Lower lobe of right lung (tissue), 2 donors: Measurements from ENCODE around the gene DYRK1A. TPM values are rescaled to one million over a fixed set of nuclear protein-coding genes. Genes with fewer than 3 reads are reported as not detected.

Experiments used
- ATAC-seq, 2 donors: fragments of 200-7000 bp; cut with Tn5 transposase; one replicate each; pipeline ENCODE4 v1.9.1; 2020 to 2022; ENCODE audit warnings: mild to moderate bottlenecking in 2 of 2, moderate library complexity in 2 of 2
- DNase-seq: peaks from one replicate; pipeline ENCODE4 v3.0.0-alpha.2; 2020
- H3K27ac ChIP-seq: fragments of 200-600 bp; one replicate; pipeline ENCODE4 v1.8.0; 2022
- H3K27me3 ChIP-seq: fragments of 200-600 bp; one replicate; pipeline ENCODE4 v1.8.0; 2022; ENCODE audit warnings: low read depth
- H3K36me3 ChIP-seq: fragments of 200-600 bp; one replicate; pipeline ENCODE4 v1.8.0; 2022; ENCODE audit warnings: mild to moderate bottlenecking
- H3K4me1 ChIP-seq: fragments of 200-600 bp; one replicate; pipeline ENCODE4 v1.8.0; 2022
- H3K4me3 ChIP-seq: fragments of 200-600 bp; one replicate; pipeline ENCODE4 v1.8.0; 2022; ENCODE audit warnings: mild to moderate bottlenecking
- H3K9me3 ChIP-seq: fragments of 200-600 bp; one replicate; pipeline ENCODE4 v1.8.0; 2022
- intact Hi-C: fragments of 100-400 bp; cut with DNase I; formaldehyde crosslinking; loops from one replicate; pipeline ENCODE4 v1.11.0; 2022
- total RNA-seq: library from RNA; stranded (reverse); fragmentation: NEBNext Ultra II Directional; extraction: Animal tissue kit (Norgen Biotek cat#: 25700); gene quantifications from one replicate; pipeline ENCODE4 v1.2.1, GENCODE V29; 2021
- TF ChIP-seq, protein P1 (sequence below): fragments of 200-600 bp; IDR thresholded peaks from one replicate; pipeline ENCODE4 v1.8.0; 2022; ENCODE audit warnings: antibody characterized with exemption, mild to moderate bottlenecking
- donor health status: DM: no; HTN: yes; CAD: no; lungs with severe emphysema.

The DYRK1A gene
- total RNA-seq, 1 donor from 2014 or later, result 67.7 TPM

DNA sequence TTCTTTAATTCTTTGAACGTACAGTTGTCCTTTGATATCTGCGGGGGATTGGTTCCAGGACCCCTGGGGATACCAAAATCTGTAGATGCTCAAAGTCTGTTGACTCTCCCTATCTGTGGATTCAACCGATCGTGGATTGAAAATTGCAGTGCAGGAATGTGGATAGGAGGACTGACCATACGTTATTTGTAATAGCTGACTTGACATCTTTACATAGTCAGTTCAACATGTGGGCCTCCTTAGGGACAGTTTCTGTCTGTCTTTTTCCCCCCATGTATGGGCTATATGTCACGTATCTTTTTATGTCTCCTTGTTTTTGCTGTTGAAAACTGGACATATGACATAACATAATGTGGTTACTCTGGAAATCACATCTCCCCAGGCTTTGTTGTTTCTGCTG, 204.9 kb downstream of the DYRK1A start:
- TF ChIP-seq, protein P1, sequence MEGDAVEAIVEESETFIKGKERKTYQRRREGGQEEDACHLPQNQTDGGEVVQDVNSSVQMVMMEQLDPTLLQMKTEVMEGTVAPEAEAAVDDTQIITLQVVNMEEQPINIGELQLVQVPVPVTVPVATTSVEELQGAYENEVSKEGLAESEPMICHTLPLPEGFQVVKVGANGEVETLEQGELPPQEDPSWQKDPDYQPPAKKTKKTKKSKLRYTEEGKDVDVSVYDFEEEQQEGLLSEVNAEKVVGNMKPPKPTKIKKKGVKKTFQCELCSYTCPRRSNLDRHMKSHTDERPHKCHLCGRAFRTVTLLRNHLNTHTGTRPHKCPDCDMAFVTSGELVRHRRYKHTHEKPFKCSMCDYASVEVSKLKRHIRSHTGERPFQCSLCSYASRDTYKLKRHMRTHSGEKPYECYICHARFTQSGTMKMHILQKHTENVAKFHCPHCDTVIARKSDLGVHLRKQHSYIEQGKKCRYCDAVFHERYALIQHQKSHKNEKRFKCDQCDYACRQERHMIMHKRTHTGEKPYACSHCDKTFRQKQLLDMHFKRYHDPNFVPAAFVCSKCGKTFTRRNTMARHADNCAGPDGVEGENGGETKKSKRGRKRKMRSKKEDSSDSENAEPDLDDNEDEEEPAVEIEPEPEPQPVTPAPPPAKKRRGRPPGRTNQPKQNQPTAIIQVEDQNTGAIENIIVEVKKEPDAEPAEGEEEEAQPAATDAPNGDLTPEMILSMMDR, result no peak
- DNase-seq, result no peak
- Histone ChIP-seq H3K36me3 (no peaks in the 10 kb centered on the region), H3K27me3 (no peaks in the 10 kb centered on the region), H3K27ac (no peak overlapping the region), H3K4me1 (no peaks in the 10 kb centered on the region), H3K9me3 (no peaks in the 10 kb centered on the region), H3K4me3 (no peak overlapping the region)
- intact Hi-C loops, result no loop called here
- no peak for ATAC-seq

DNA sequence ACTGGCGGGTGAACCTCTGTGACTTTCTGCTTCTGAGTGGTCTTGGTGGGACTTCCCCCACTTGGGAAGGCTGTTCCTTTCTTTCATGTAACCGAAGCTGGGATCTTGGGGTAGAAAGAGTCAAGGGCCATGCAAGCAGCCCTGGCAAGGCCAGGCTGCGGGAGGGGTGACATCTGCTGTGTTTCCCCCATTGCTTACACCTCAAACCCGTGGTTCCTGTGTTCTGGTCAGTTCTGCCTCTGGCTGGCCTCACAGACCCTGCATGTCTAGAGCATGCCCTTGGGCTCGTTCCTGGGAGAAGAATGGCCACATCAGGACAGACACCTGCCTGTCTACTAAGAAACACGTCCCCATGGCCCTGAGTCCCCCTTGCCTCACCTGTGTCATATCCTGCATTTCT, 207.7 kb downstream of the DYRK1A start:
- no peak for DNase-seq

DNA sequence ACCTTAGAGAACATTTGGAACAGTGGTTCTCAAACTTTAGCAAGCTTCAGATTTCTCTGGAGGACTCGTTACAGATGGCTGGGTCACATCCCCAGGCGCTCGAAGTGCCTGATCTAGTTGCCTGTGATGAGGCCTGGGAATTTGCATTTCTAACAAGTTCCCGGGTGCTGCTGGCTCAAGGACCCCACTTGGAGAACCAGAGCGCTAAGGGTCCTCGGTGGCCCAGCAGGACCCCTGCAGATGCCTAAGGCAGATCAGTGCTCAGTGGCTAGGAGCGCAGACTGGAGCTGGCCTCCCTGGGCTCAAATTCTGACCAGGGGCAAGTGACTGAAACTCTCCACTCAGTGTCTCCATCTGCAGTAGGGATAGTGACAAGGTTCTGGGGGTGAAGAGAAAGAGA, 208.2 kb downstream of the DYRK1A start:
- no peak for DNase-seq
- Histone ChIP-seq H3K27ac (no peak overlapping the region), H3K4me1 (no peaks in the 10 kb centered on the region), H3K4me3 (no peak overlapping the region), H3K9me3 (peaks cover 8% of the 10 kb centered on the region), H3K27me3 (no peaks in the 10 kb centered on the region), H3K36me3 (no peaks in the 10 kb centered on the region)
- TF ChIP-seq, protein P1, result no peak
- no peak for ATAC-seq
- intact Hi-C loops, result no loop called here

More for the DNA sequence above, 207.7 kb downstream of the DYRK1A start:
- no peak overlapping the region for H3K27ac ChIP-seq
- H3K4me3 ChIP-seq, result no peak overlapping the region
- H3K4me1 ChIP-seq, result no peaks in the 10 kb centered on the region
- H3K9me3 ChIP-seq, result peaks cover 8% of the 10 kb centered on the region
- H3K27me3 ChIP-seq, result no peaks in the 10 kb centered on the region
- intact Hi-C loops, result no loop called here
- ATAC-seq, result no peak
- H3K36me3 ChIP-seq, result no peaks in the 10 kb centered on the region
- TF ChIP-seq, protein P1, result no peak

DNA sequence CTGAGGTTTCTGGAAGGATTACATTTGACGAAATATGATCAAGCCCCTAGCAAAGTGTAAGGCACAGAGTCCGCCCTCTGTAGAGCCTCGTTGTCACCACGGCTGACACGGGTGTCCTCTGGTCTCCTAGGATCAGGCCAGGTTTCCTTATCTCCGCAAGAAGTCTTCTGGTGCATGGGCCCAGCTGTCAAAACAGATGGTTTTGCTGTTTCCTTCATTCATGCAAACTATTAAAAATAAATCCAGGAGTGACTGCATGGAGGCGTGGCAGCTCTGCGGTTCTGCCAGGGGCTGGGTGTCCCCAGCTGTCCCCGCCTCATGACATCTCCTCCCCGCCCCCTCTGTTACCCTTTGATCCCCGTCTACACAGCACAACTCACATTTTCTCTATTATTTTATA, 209.0 kb downstream of the DYRK1A start:
- intact Hi-C loops, result no loop called here
- no peaks in the 10 kb centered on the region for H3K27me3 ChIP-seq
- peaks cover 8% of the 10 kb centered on the region for H3K9me3 ChIP-seq
- no peak overlapping the region for H3K4me3 ChIP-seq
- TF ChIP-seq, protein P1, result no peak
- H3K27ac ChIP-seq, result no peak overlapping the region
- H3K4me1 ChIP-seq, result no peaks in the 10 kb centered on the region
- DNase-seq, result no peak
- no peak for ATAC-seq
- H3K36me3 ChIP-seq, result no peaks in the 10 kb centered on the region

Other genes starting within 250 kb of the DYRK1A start
- 62.2 TPM for gene VPS26C, start 99.4 kb upstream of the DYRK1A start, total RNA-seq